Immature natural killer cell (primary cell): ENCODE results near the gene TFIP11. TPM values are rescaled to one million over a fixed set of nuclear protein-coding genes. Genes with fewer than 3 reads are reported as not detected.

Experiments
- DNase-seq, 3 donors: peaks; one replicate each; pipeline ENCODE4 v3.0.0; 2022; ENCODE audit warnings: mixed read lengths in 1 of 3
- H3K27ac Mint-ChIP-seq, 6 donors: one replicate each; pipeline ENCODE4 v1.8.0; 2020; ENCODE audit warnings: mixed read lengths in 6 of 6, mild to moderate bottlenecking in 5 of 6, inconsistent platforms in 4 of 6, moderate library complexity in 3 of 6
- H3K27me3 Mint-ChIP-seq, 3 donors: one replicate each; pipeline ENCODE4 v1.8.0; 2020 to 2021; ENCODE audit warnings: low read depth in 3 of 3, mild to moderate bottlenecking in 3 of 3, mixed read lengths in 3 of 3, moderate library complexity in 3 of 3, inconsistent platforms in 1 of 3
- H3K36me3 Mint-ChIP-seq, 3 donors: one replicate each; pipeline ENCODE4 v1.8.0; 2020; ENCODE audit warnings: mixed read lengths in 3 of 3, inconsistent platforms in 2 of 3, mild to moderate bottlenecking in 2 of 3
- H3K4me1 Mint-ChIP-seq, 2 donors: one replicate each; pipeline ENCODE4 v1.8.0; 2020; ENCODE audit warnings: inconsistent platforms in 2 of 2, mild to moderate bottlenecking in 2 of 2, mixed read lengths in 2 of 2, moderate library complexity in 1 of 2
- H3K4me3 Mint-ChIP-seq, 5 donors: one replicate each; pipeline ENCODE4 v1.8.0; 2020; ENCODE audit warnings: mild to moderate bottlenecking in 5 of 5, mixed read lengths in 5 of 5, inconsistent platforms in 3 of 5, moderate library complexity in 3 of 5
- H3K9me3 Mint-ChIP-seq, 6 donors: one replicate each; pipeline ENCODE4 v1.8.0; 2020; ENCODE audit warnings: mild to moderate bottlenecking in 6 of 6, mixed read lengths in 6 of 6, inconsistent platforms in 4 of 6, moderate library complexity in 3 of 6
- polyA plus RNA-seq, 3 donors: library from polyadenylated mRNA; unstranded; fragments of 300-500 nt; fragmentation: Illumina TruSeq; gene quantifications; one replicate each; pipeline ENCODE4 v1.2.3, GENCODE V29; 2021

TFIP11 gene
- polyA plus RNA-seq: 10 to 100 TPM; 16.3 to 59.9 (median 18.0) TPM

GRCh38 chr22:26512149-26512793, at the start of gene TFIP11:
TSS of gene TFIP11 (minus strand) at chr22:26512473. CDS start at chr22:26510272, 2,201 bp downstream.
- H3K36me3 Mint-ChIP-seq: peaks cover 11 to 23% (median 14%) of the 10 kb centered on the region in 3 donors
- H3K27ac Mint-ChIP-seq: peak within 1 kb of the TSS; percentile 97 to 99 (median 99)
- H3K9me3 Mint-ChIP-seq: no peaks in the 10 kb centered on the region
- peaks cover 44 to 62% of the 10 kb centered on the region in 2 donors for H3K4me1 Mint-ChIP-seq
- H3K4me3 Mint-ChIP-seq: peak within 1 kb of the TSS; percentile 98 to 100 (median 99)
- DNase-seq: peak; percentile 87 to 88 (median 87)
- peaks cover 0 to 18% (median 4%) of the 10 kb centered on the region in 3 donors for H3K27me3 Mint-ChIP-seq

DNA sequence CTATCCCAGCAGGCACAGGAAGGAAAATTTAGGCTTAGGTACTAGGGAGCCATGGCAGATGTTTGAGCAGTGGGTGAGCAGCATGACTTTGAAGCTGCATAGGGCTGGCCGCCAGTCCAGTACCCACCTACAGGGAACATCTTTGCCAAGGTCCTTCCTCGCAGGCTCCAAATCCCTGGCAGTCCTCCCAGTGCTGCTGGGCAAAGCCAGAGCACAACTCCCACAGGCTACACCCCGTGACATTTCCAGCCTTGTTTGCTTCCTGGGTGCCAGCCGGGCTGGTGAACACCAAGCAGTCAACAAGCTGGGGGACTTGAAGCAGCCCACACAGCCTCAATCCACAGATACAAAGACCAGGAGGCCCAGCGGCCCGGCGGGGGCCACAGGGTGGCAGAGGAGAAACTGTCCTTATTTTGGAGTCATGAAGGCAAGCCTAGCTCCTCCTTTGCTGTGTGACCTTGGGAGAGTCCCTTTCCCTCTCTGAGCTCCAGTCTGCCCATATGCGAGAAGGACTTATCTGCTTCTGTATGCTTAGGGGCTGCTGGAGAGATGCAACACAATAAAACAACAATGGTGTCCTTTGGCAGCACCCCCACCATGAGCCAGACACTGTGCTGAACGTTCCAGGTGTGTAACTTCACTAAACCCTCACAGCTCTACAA, 49.6 kb upstream of the TFIP11 start:
- peak overlapping the region; percentile 68 to 78 (median 78) for H3K27ac Mint-ChIP-seq
- peaks cover 88 to 97% of the 10 kb centered on the region in 2 donors for H3K4me1 Mint-ChIP-seq
- H3K4me3 Mint-ChIP-seq: peak overlapping the region in 3 of 5 donors; percentile 7 to 39 (median 21)
- H3K9me3 Mint-ChIP-seq: no peaks in the 10 kb centered on the region
- DNase-seq: no peak
- peaks cover 0 to 12% (median 5%) of the 10 kb centered on the region in 3 donors for H3K36me3 Mint-ChIP-seq
- peaks cover 2 to 4% (median 2%) of the 10 kb centered on the region in 3 donors for H3K27me3 Mint-ChIP-seq

GRCh38 chr22:26559961-26560575, 47.8 kb upstream of the TFIP11 start:
- DNase-seq: no peak
- Mint-ChIP-seq H3K4me3 (no peak overlapping the region), H3K27me3 (peaks cover 0 to 2% (median 2%) of the 10 kb centered on the region in 3 donors), H3K4me1 (peaks cover 89 to 94% of the 10 kb centered on the region in 2 donors), H3K9me3 (no peaks in the 10 kb centered on the region), H3K36me3 (peaks cover 0 to 19% (median 5%) of the 10 kb centered on the region in 3 donors), H3K27ac (peak overlapping the region; percentile 66 to 86 (median 78))

GRCh38 chr22:26558248-26558895, 46.1 kb upstream of the TFIP11 start:
- H3K27me3 Mint-ChIP-seq: peaks cover 0 to 6% (median 0%) of the 10 kb centered on the region in 3 donors
- peaks cover 0 to 11% (median 5%) of the 10 kb centered on the region in 3 donors for H3K36me3 Mint-ChIP-seq
- peak overlapping the region; percentile 71 to 89 (median 76) for H3K27ac Mint-ChIP-seq
- no peak for DNase-seq
- H3K4me3 Mint-ChIP-seq: peak overlapping the region in 2 of 5 donors; percentile 34 to 41
- peaks cover 89 to 93% of the 10 kb centered on the region in 2 donors for H3K4me1 Mint-ChIP-seq
- no peaks in the 10 kb centered on the region for H3K9me3 Mint-ChIP-seq

- Mint-ChIP-seq H3K4me1 (peaks cover 90 to 93% of the 10 kb centered on the region in 2 donors), H3K27me3 (peaks cover 0 to 4% (median 0%) of the 10 kb centered on the region in 3 donors), H3K4me3 (peak overlapping the region; percentile 1 to 27 (median 17)), H3K36me3 (peaks cover 0 to 11% (median 5%) of the 10 kb centered on the region in 3 donors), H3K27ac (peak overlapping the region; percentile 71 to 89 (median 80)), H3K9me3 (no peaks in the 10 kb centered on the region)
- DNase-seq: no peak
These were observed 44.6 kb upstream of the TFIP11 start for GRCh38 chr22:26556904-26557303.

DNA sequence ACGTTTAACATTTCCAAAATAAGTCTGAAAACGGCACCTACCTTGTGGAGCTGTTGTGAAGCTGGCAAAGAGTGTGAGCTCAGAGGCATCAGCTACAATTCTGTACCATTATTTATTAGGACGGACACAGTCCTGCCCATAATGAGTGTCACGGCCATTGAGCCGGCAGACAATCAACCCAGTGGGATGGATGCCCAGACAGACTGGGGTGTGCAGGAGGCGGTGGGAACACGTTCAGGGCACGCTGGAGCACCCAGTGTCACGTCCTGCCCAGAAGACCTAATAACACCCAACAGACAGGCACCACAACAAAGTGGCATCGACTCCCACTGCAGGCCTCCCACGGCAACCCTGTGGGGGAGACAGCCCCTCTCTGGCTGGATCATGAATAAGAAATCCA, 43.2 kb upstream of the TFIP11 start:
- no peak for DNase-seq
- peak overlapping the region in 3 of 6 donors; percentile 71 to 85 (median 80) for H3K27ac Mint-ChIP-seq
- peaks cover 0 to 4% (median 0%) of the 10 kb centered on the region in 3 donors for H3K27me3 Mint-ChIP-seq
- H3K4me3 Mint-ChIP-seq: peak overlapping the region in 1 of 5 donors; percentile 14
- peaks cover 0 to 11% (median 2%) of the 10 kb centered on the region in 3 donors for H3K36me3 Mint-ChIP-seq
- H3K9me3 Mint-ChIP-seq: no peaks in the 10 kb centered on the region
- peaks cover 93 to 96% of the 10 kb centered on the region in 2 donors for H3K4me1 Mint-ChIP-seq

DNA sequence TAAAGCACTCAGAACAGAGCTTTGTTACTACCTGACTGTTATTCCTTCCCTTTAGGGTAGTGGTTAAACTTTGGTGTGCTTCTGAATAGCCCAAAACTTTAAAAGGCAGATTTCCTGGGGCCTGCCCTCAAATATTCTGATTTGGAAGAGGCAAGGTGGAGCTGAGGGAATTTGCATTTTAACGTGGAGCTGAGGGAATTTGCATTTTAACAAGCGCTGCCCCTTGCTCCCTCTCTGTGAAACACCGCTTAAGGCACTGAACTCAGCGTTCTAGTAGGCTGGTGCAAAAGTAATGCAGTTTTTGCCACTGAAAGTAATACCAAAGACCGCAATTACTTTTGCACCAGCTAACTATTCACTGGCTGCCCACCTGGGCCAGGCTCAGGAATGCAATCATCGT, 42.7 kb upstream of the TFIP11 start:
- Mint-ChIP-seq H3K27me3 (peaks cover 0 to 4% (median 2%) of the 10 kb centered on the region in 3 donors), H3K4me3 (no peak overlapping the region), H3K27ac (peak overlapping the region in 4 of 6 donors; percentile 39 to 93 (median 66)), H3K36me3 (peaks cover 0 to 14% (median 0%) of the 10 kb centered on the region in 3 donors), H3K4me1 (peaks cover 93 to 96% of the 10 kb centered on the region in 2 donors), H3K9me3 (no peaks in the 10 kb centered on the region)
- no peak for DNase-seq

GRCh38 chr22:26553056-26553752, 40.9 kb upstream of the TFIP11 start:
- DNase-seq: no peak
- Mint-ChIP-seq H3K27ac (peak overlapping the region; percentile 1 to 93 (median 74)), H3K36me3 (peaks cover 0 to 14% (median 0%) of the 10 kb centered on the region in 3 donors), H3K9me3 (no peaks in the 10 kb centered on the region), H3K4me1 (peaks cover 83 to 90% of the 10 kb centered on the region in 2 donors), H3K27me3 (peaks cover 0 to 4% (median 2%) of the 10 kb centered on the region in 3 donors), H3K4me3 (peak overlapping the region; percentile 15 to 62 (median 45))

DNA sequence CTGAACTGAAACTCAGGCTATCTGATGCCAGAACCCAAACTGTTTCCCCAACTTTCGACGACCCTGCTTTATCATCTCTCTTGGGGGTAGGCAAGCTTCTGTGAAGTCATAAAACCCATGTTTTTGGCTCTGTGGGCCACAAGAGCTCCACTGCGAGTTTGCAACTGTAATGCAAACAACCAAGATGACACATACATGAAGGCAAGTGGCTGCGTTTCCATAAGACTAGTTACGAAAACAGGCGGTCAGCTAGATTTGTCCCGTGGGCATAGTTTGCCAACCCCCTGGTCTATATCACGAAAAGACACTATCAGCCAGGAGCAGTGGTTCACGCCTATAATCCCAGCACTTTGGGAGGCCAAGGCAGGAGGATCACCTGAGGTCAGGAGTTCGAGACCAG, 40.2 kb upstream of the TFIP11 start:
- Mint-ChIP-seq H3K9me3 (no peaks in the 10 kb centered on the region), H3K36me3 (peaks cover 0 to 16% (median 5%) of the 10 kb centered on the region in 3 donors), H3K27ac (peak overlapping the region; percentile 10 to 77 (median 60)), H3K4me1 (peaks cover 85 to 93% of the 10 kb centered on the region in 2 donors), H3K4me3 (peak overlapping the region in 1 of 5 donors; percentile 7), H3K27me3 (peaks cover 2 to 5% (median 2%) of the 10 kb centered on the region in 3 donors)
- DNase-seq: no peak

DNA sequence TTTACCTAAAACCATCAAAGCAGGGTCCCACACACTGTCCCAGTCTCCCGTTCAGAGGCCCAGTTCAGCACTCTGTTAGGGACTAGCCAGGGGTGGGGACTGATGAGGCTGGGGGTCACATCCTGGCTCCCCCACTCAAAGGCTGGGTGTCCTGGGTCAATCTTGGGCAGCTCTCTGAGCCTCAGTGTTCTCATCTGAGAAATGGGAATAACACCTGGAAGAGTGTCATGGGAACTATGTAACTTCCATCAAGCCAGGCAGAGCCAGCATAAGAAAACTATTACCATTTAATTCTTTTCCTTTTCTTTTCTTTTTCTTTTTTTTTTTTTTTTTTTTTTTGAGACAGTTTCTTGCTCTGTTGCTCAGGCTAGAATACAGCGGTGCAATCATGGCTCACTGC, 39.3 kb upstream of the TFIP11 start:
- H3K36me3 Mint-ChIP-seq: peaks cover 3 to 19% (median 9%) of the 10 kb centered on the region in 3 donors
- H3K27ac Mint-ChIP-seq: peak overlapping the region; percentile 45 to 87 (median 84)
- H3K27me3 Mint-ChIP-seq: peaks cover 2 to 7% (median 3%) of the 10 kb centered on the region in 3 donors
- no peaks in the 10 kb centered on the region for H3K9me3 Mint-ChIP-seq
- H3K4me1 Mint-ChIP-seq: peaks cover 85 to 93% of the 10 kb centered on the region in 2 donors
- no peak for DNase-seq
- H3K4me3 Mint-ChIP-seq: peak overlapping the region in 2 of 5 donors; percentile 33 to 42

DNA sequence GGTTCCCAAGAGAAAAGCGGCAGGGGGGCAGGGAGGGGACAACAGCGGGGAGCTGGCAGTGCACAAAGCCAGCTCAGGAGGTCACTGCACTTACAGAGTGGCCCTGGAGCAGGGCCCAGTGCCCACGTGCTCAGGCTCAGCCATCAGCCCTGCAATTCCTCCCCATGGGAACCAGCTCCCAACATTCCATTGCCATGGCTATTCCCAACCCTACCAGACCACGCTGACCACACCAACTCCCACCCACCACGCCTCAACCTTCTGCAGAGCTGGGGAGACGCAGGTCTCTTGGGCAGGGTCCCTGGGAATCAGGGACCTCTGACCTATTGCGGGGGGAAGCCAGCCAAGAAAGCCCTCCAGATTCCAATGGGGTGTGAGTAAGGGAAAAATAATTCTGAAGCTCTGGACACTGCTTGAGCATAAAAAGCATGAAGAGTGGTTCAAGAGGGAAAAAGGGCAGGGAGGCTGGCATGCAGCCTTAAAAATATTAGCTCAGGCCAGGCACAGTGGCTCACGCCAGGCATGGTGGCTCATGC, 38.3 kb upstream of the TFIP11 start:
- Mint-ChIP-seq H3K9me3 (no peaks in the 10 kb centered on the region), H3K27me3 (peaks cover 2 to 7% (median 3%) of the 10 kb centered on the region in 3 donors), H3K27ac (peak overlapping the region; percentile 63 to 87 (median 80)), H3K4me3 (peak overlapping the region in 2 of 5 donors; percentile 30 to 36), H3K36me3 (peaks cover 8 to 21% (median 10%) of the 10 kb centered on the region in 3 donors), H3K4me1 (peaks cover 84 to 93% of the 10 kb centered on the region in 2 donors)
- no peak for DNase-seq

- Mint-ChIP-seq H3K27me3 (peaks cover 2 to 7% (median 3%) of the 10 kb centered on the region in 3 donors), H3K9me3 (no peaks in the 10 kb centered on the region), H3K36me3 (peaks cover 8 to 23% (median 10%) of the 10 kb centered on the region in 3 donors), H3K4me3 (peak overlapping the region in 2 of 5 donors; percentile 14 to 44), H3K4me1 (peaks cover 84 to 96% of the 10 kb centered on the region in 2 donors), H3K27ac (peak overlapping the region; percentile 63 to 87 (median 80))
- no peak for DNase-seq
These were observed 37.7 kb upstream of the TFIP11 start for GRCh38 chr22:26549902-26550497.
